Loucy (cell line): ENCODE results near the gene CHPF2.

Source experiments
- EZH2phosphoT487 ChIP-seq: fragments of 200-600 bp; IDR thresholded peaks from 2 replicates; pipeline ENCODE4 v1.6.1; 2018; ENCODE audit warnings: antibody characterized with exemption, mild to moderate bottlenecking, moderate library complexity, borderline replicate concordance
- TF ChIP-seq, protein P1 (sequence below): fragments of 200-600 bp; sonication (generic); conservative IDR thresholded peaks from 2 replicates; pipeline ENCODE4 v1.5.1; 2014; ENCODE audit warnings: mild to moderate bottlenecking, antibody characterized with exemption, low read length

GRCh38 chr7:151251689-151252560 is 19.6 kb downstream of the CHPF2 start:
- no peak for TF ChIP-seq EZH2phosphoT487
- TF ChIP-seq, protein P1, sequence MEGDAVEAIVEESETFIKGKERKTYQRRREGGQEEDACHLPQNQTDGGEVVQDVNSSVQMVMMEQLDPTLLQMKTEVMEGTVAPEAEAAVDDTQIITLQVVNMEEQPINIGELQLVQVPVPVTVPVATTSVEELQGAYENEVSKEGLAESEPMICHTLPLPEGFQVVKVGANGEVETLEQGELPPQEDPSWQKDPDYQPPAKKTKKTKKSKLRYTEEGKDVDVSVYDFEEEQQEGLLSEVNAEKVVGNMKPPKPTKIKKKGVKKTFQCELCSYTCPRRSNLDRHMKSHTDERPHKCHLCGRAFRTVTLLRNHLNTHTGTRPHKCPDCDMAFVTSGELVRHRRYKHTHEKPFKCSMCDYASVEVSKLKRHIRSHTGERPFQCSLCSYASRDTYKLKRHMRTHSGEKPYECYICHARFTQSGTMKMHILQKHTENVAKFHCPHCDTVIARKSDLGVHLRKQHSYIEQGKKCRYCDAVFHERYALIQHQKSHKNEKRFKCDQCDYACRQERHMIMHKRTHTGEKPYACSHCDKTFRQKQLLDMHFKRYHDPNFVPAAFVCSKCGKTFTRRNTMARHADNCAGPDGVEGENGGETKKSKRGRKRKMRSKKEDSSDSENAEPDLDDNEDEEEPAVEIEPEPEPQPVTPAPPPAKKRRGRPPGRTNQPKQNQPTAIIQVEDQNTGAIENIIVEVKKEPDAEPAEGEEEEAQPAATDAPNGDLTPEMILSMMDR, result no peak
